Fibroblast of mammary gland (primary cell): ENCODE results near the gene ZNF502.

Experiments
- DNase-seq: peaks from one replicate; pipeline ENCODE4 v3.0.0-alpha.2; 2010; ENCODE audit warnings: low read depth
- H3K4me3 ChIP-seq: 2 replicates; pipeline ENCODE4 v1.5.1; 2011; ENCODE audit warnings: low read depth, mild to moderate bottlenecking, low read length, moderate library complexity; ENCODE audit not compliant: control insufficient read depth
- TF ChIP-seq, protein P1 (sequence below): conservative IDR thresholded peaks from 2 replicates; pipeline ENCODE4 v1.5.1; 2011; ENCODE audit warnings: low read depth, low read length, inconsistent platforms; ENCODE audit not compliant: control insufficient read depth, insufficient read depth

ZNF502 gene

DNA sequence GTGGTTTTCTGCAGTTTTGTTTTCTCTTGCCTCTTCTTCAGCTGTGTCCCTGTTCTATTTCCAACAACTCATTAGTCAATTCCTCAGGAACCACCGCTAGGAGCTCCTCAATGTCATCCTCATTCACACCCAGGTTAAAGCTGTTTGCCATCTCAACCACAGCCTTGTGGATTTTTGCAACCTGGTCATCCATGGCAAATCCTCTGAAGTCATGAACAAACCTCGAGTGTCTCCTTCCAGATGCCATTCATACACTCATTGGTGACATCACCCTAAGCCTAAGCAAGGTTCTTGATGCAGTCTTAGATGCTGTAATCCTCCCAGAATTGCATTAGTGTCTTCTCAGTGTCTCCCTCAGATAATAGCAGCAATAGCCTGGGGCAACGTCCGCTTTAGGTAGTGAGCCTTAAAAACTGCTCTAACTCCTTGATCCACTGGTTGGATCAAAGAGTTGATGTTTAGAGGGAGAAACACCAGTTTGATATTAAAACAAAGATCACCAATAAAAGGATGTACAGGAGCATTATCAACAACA, 31.5 kb upstream of the ZNF502 start:
- TF ChIP-seq, protein P1, sequence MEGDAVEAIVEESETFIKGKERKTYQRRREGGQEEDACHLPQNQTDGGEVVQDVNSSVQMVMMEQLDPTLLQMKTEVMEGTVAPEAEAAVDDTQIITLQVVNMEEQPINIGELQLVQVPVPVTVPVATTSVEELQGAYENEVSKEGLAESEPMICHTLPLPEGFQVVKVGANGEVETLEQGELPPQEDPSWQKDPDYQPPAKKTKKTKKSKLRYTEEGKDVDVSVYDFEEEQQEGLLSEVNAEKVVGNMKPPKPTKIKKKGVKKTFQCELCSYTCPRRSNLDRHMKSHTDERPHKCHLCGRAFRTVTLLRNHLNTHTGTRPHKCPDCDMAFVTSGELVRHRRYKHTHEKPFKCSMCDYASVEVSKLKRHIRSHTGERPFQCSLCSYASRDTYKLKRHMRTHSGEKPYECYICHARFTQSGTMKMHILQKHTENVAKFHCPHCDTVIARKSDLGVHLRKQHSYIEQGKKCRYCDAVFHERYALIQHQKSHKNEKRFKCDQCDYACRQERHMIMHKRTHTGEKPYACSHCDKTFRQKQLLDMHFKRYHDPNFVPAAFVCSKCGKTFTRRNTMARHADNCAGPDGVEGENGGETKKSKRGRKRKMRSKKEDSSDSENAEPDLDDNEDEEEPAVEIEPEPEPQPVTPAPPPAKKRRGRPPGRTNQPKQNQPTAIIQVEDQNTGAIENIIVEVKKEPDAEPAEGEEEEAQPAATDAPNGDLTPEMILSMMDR: no peak

DNA sequence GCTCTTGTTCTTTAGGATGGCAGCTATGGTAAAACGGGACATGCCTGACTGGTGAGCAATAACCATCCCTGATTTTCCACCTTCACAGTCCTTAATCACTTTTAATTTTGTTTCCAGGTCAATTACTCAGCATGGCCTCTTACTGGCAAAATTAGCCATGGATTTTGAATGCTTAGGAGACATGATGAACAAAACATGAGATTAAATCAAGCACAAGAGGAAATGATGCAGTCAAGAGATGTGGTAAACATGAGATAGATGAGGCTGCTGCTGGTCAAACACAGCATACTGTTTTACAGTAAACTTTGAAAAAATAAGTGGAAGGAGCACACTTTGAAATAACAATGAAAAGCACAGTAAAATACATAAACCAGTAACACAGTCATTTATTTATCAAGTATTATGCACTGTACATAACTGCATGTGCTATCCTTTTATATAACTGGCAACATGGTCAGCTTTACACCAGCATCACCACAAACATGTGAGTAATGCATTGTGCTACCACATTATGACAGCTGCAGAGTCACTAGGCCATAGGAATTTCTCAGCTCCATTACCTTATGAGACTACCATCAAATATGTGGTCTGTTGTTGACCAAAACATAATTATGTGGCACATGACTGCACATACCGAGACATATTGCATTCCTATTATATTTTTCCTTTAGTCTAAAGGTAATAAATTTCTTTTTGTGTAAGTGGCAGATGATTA, 30.1 kb upstream of the ZNF502 start:
- peak; percentile 5 for DNase-seq
- no peak overlapping the region for H3K4me3 ChIP-seq
- TF ChIP-seq, protein P1: no peak

More for the DNA sequence above, 31.5 kb upstream of the ZNF502 start:
- no peak overlapping the region for H3K4me3 ChIP-seq
- DNase-seq: no peak

DNA sequence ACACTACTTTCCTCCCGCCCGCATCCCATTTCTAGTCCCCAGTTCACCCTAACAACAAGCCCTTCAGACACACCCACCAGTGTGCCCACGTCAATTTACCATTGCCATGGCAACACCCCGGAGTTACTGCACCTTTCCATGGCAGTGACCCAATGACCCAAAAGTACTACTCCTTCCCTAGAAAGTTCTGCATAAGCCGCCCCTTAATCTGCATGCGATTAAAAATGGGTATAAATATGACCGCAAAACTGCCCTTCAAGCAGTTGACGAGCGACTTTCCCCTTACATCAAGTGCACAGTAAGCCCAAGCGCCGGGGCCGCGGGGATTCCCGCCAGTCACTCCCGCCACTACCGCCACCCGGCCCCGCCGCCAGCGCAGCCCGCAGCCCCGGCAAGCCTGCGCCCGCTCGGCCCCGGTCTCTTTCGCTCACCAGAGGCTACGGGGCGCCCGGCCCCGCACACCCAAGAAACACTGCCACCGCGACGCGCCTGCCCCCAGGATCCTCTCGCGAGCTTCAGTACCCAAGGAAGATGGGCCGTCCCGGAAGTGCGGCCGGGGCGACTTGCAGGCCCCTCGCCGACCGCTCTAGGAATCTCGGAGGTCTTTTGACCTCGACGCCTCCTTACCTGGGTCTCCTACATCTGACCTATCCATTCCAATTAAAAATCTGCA, 27.2 kb upstream of the ZNF502 start:
- DNase-seq: peak; percentile 84
- TF ChIP-seq, protein P1: no peak
- H3K4me3 ChIP-seq: peak overlapping the region; percentile 61

DNA sequence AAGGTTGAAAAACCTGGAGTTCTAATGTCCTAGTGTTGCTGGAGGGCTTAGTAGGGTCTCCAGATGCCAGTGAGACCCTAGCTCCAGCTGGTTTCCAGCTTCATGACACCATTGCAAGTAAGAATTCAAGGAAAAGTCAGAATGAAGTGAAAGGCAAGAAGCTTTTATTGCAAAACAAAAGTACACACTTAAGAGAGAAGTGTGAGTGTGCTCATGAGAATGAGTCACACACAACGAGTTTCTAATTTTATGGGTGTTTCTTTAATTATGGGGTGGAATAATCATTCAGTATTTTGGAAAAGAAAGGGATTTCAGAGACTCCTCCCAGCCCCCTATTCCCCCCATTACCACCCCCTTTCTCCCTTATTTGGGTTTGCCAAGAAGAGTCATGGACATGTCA, 24.6 kb upstream of the ZNF502 start:
- TF ChIP-seq, protein P1: no peak
- H3K4me3 ChIP-seq: no peak overlapping the region
- DNase-seq: no peak

DNA sequence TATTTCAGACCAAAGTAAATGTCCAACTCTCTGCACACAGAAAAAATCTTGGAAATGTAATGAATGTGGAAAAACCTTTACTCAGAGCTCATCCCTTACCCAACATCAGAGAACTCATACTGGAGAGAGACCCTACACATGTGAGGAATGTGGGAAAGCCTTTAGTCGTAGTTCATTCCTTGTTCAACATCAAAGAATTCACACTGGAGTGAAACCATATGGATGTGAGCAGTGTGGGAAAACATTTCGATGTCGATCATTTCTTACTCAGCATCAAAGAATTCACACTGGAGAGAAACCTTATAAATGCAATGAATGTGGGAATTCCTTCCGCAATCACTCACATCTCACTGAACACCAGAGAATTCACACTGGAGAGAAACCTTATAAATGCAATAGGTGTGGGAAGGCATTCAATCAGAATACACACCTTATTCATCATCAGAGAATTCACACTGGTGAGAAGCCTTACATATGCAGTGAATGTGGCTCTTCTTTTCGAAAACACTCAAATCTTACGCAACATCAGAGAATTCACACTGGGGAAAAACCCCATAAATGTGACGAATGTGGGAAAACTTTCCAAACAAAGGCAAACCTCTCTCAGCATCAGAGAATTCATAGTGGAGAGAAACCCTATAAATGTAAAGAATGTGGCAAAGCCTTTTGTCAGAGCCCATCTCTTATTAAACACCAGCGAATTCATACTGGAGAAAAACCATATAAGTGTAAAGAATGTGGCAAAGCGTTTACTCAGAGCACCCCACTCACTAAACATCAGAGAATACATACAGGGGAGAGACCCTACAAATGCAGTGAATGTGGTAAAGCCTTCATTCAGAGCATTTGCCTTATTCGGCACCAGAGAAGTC, 9.0 kb downstream of the ZNF502 start:
- TF ChIP-seq, protein P1: no peak
- H3K4me3 ChIP-seq: no peak overlapping the region
- peak; percentile 30 for DNase-seq

DNA sequence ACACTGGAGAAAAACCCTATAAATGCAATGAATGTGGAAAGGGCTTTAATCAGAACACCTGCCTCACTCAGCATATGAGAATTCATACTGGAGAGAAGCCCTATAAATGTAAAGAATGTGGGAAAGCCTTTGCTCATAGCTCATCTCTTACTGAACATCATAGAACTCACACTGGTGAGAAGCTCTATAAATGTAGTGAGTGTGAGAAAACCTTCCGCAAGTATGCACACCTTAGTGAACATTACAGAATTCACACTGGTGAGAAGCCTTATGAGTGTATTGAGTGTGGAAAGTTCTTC, 9.6 kb downstream of the ZNF502 start:
- H3K4me3 ChIP-seq: no peak overlapping the region
- TF ChIP-seq, protein P1: no peak
- no peak for DNase-seq
